NCI-H524 (cell line): ENCODE results near the gene CENPX.
"Not testable (repeated sequence)": the region's sequence is repeated elsewhere in the genome, so short reads cannot be mapped to it uniquely, and the experiment has no call there.

Experiments used
- DNase-seq, 2 experiments: peaks; one replicate each; lab custom pipeline; 2025; lab: John Stamatoyannopoulos, UW

Gene CENPX

GRCh38 chr17:81998691-81999438, 23.8 kb downstream of the CENPX start:
- peak in 1 of 2 experiments; percentile 36 for DNase-seq

- no peak for DNase-seq
Measured at GRCh38 chr17:81998212-81998611, 24.5 kb downstream of the CENPX start.

- no peak for DNase-seq
Measured at GRCh38 chr17:81996757-81997441, 25.8 kb downstream of the CENPX start.

GRCh38 chr17:81996232-81996756, 26.4 kb downstream of the CENPX start:
- DNase-seq: no peak

- DNase-seq: no peak
Measured at GRCh38 chr17:81995463-81996231, 27.0 kb downstream of the CENPX start.

GRCh38 chr17:81994593-81995462, 27.9 kb downstream of the CENPX start:
- no peak for DNase-seq

- no peak for DNase-seq
Measured at GRCh38 chr17:81993729-81994592, 28.7 kb downstream of the CENPX start.

- DNase-seq: no peak
Measured at GRCh38 chr17:81992306-81993102, 30.2 kb downstream of the CENPX start.

GRCh38 chr17:81991684-81992305, 30.9 kb downstream of the CENPX start:
- DNase-seq: no peak

GRCh38 chr17:81990836-81991683, 31.6 kb downstream of the CENPX start:
- DNase-seq: no peak

- no peak for DNase-seq
Measured at GRCh38 chr17:81987161-81987770, 35.4 kb downstream of the CENPX start.

GRCh38 chr17:81986606-81987005, 36.1 kb downstream of the CENPX start:
- no peak for DNase-seq

GRCh38 chr17:81984773-81985410, 37.8 kb downstream of the CENPX start:
- DNase-seq: no peak

- DNase-seq: no peak
Measured at GRCh38 chr17:81983639-81984373, 38.9 kb downstream of the CENPX start.

GRCh38 chr17:81983011-81983638, 39.6 kb downstream of the CENPX start:
- DNase-seq: no peak

GRCh38 chr17:81981511-81981910, 41.2 kb downstream of the CENPX start:
- DNase-seq: not testable (repeated sequence)
